Activated CD8-positive, alpha-beta T cell treated with anti-CD3 and anti-CD28 coated beads, Interleukin-2, amount 10 ng/mL, durations not matched to agents 7 days and 5 days (primary cell): ENCODE measurements around the gene POTED. TPM values are rescaled to one million over a fixed set of nuclear protein-coding genes. Genes with fewer than 3 reads are reported as not detected.
"Not testable (repeated sequence)": the region's sequence is repeated elsewhere in the genome, so short reads cannot be mapped to it uniquely, and the experiment has no call there.

Experiments
- ATAC-seq: fragments of 150-1000 bp; cut with Tn5 transposase; one replicate; pipeline ENCODE4 v1.10.0; 2021; ENCODE audit warnings: moderate library complexity
- CTCF ChIA-PET: fragments of 350-600 bp; sonication (Branson Sonifier 250); formaldehyde crosslinking; loops from one replicate; lab custom pipeline; 2021; ENCODE audit warnings: antibody characterized with exemption; lab: Charles Lee
- POLR2A ChIA-PET: fragments of 350-600 bp; sonication (Branson Sonifier 250); formaldehyde crosslinking; loops from one replicate; lab custom pipeline; 2021; ENCODE audit warnings: antibody characterized with exemption; lab: Charles Lee
- DNase-seq: peaks from one replicate; pipeline ENCODE4 v3.0.0-alpha.2; 2020
- H3K27ac Mint-ChIP-seq: one replicate; pipeline ENCODE4 v1.8.0; 2021; ENCODE audit warnings: mild to moderate bottlenecking, mixed read lengths
- H3K27me3 Mint-ChIP-seq: one replicate; pipeline ENCODE4 v1.8.0; 2021; ENCODE audit warnings: low read depth, mixed read lengths
- H3K36me3 Mint-ChIP-seq: one replicate; pipeline ENCODE4 v1.8.0; 2021; ENCODE audit warnings: low read depth, mixed read lengths
- H3K4me1 Mint-ChIP-seq: one replicate; pipeline ENCODE4 v1.8.0; 2021; ENCODE audit warnings: low read depth, mixed read lengths
- H3K4me3 Mint-ChIP-seq: one replicate; pipeline ENCODE4 v1.8.0; 2021; ENCODE audit warnings: mild to moderate bottlenecking, mixed read lengths
- H3K9me3 Mint-ChIP-seq: one replicate; pipeline ENCODE4 v1.8.0; 2022; ENCODE audit warnings: mixed read lengths; ENCODE audit not compliant: insufficient read depth
- microRNA-seq: library from miRNA; unstranded; fragments of <30 nt; microRNA quantifications from one replicate; pipeline ENCODE4 v1.2.0, GENCODE V29; 2022
- total RNA-seq, 2 experiments: library from RNA; stranded (reverse); gene quantifications; one replicate each; pipeline ENCODE4 v1.2.3, GENCODE V29; 2021

The POTED gene
- total RNA-seq: not detected

DNA sequence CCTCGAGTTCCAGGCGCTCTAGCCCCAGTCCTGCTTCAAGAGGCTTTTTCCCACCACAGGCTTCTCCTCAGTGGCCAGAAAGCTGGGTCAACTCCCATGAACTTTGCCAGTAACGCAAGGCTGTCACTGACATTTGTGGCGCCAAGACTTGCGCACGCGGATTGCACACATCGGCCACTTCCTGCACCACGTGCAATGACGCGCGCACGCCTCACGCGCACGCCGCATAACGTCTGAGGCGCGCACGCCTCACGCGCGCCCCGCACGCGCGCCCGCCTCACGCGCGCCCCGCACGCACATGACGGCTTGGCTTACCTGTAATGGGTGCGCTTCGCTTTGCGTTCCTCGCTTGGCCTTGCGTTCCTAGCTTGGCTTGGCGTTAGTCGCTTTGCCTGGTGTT is at the start of gene POTED:
Gene POTED, plus strand, starts transcription at position 301 of the 400 bp plus-strand sequence. CDS start 452 bp downstream, outside the sequence.
- H3K9me3 Mint-ChIP-seq, H3K27ac Mint-ChIP-seq, H3K4me3 Mint-ChIP-seq, H3K27me3 Mint-ChIP-seq, POLR2A ChIA-PET, DNase-seq, ATAC-seq, CTCF ChIA-PET, H3K36me3 Mint-ChIP-seq, H3K4me1 Mint-ChIP-seq: not testable (repeated sequence)

DNA sequence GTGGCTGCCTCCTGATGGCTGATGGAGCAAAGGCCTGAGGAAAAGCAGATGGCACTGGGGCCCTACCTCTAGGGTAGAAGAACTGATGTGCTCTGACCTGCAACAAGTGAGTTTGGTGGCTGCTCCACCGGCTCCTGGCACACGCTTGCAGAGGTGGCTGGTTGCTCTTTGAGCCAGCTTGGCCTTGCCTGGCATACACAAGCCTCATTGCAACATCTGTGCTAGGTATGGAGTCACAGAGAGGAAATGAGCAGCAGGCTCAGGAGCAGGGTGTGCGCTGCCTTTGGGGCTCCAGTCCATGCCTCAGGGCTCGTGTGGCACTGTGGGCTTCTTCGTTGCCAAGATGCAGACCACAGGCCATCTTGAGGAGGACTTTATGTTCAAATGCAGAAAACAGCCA is 40.5 kb downstream of the POTED start:
- not testable (repeated sequence) for H3K27ac Mint-ChIP-seq, H3K27me3 Mint-ChIP-seq

DNA sequence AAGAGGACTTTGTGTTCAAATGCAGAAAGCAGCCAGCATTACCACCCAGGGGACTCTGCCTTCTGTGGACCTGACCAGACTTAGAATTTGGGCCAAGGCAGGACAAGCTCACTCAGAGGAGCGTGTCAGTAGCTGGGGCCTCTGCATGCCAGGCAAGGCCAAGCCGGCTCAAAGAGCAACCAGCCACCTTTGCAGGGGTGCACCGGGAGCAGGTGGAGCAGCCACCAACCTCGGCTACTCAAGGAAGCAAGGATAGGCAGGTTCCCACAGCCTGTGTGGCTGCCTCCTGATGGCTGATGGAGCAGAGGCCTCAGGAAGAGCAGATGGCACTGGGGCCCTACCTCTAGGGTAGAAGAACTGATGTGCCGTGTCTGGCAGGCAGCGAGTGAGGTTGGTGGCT is 42.2 kb downstream of the POTED start:
- H3K27ac Mint-ChIP-seq, CTCF ChIA-PET, POLR2A ChIA-PET, H3K9me3 Mint-ChIP-seq, H3K27me3 Mint-ChIP-seq, H3K36me3 Mint-ChIP-seq, H3K4me3 Mint-ChIP-seq, H3K4me1 Mint-ChIP-seq, ATAC-seq, DNase-seq: not testable (repeated sequence)

More for the DNA sequence above, 40.5 kb downstream of the POTED start:
- H3K4me3 Mint-ChIP-seq, H3K9me3 Mint-ChIP-seq, H3K36me3 Mint-ChIP-seq, H3K4me1 Mint-ChIP-seq, DNase-seq, POLR2A ChIA-PET, CTCF ChIA-PET, ATAC-seq: not testable (repeated sequence)

Small RNA genes within 50 kb of the gene (microRNA-seq; reads per million reads assigned to microRNA genes)
- gene MIR3118-1: not detected
